H4 (cell line): Measurements from ENCODE around the gene LRRC8B. TPM values are rescaled to one million over a fixed set of nuclear protein-coding genes. Genes with fewer than 3 reads are reported as not detected.
"Not testable (repeated sequence)": the region's sequence is repeated elsewhere in the genome, so short reads cannot be mapped to it uniquely, and the experiment has no call there.

ENCODE experiments used
- DNase-seq: peaks from one replicate; pipeline ENCODE4 v3.0.0-alpha.2; 2015; ENCODE audit warnings: low spot score
- total RNA-seq: library from RNA; depleted of rRNA; stranded (reverse); fragments of >200 nt; shearing (Covaris generic); gene quantifications from 2 replicates; pipeline ENCODE4 v1.2.3, GENCODE V29; 2014

The LRRC8B gene
- total RNA-seq, 1 experiment from 2014 or later: 2.4 TPM

- no peak for DNase-seq
These were observed 83.8 kb downstream of the LRRC8B start for GRCh38 chr1:89608319-89608983.

DNA sequence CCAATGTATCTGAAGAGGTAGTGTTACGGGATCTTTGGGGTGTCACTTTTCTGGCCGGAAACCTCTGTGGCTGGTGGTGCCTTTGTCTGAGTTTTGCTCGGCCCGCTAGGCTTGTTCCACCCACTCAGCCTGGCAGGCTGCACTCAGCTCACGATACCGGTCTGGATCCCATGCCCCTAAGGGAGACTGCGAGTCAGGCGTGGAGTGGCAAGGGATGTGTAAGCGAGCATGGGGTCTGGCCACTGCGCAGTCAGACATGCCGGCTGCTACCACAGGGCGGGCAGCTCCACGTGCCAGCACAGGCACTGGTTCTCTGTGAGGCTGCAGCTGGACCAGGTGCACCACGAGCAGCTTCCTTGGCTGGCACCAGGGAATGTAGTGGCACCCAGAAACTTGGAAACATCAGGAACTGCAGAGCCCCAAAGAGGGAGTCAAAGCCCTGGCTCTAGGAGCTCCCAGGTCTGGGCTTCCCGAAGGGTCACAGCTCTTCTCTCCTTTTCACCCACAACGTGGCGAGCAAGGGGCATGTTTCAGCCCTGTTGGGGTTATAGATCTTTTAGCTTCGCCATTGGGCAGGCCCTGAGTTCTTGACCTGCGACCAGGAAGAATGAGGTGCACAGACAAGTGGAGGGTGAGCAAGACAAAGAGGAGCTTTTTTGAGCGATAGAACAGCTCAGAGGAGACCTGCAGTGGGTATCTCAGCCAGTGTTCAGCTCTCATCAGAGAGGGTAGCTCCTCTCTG lies 84.5 kb downstream of the LRRC8B start:
- DNase-seq: no peak

DNA sequence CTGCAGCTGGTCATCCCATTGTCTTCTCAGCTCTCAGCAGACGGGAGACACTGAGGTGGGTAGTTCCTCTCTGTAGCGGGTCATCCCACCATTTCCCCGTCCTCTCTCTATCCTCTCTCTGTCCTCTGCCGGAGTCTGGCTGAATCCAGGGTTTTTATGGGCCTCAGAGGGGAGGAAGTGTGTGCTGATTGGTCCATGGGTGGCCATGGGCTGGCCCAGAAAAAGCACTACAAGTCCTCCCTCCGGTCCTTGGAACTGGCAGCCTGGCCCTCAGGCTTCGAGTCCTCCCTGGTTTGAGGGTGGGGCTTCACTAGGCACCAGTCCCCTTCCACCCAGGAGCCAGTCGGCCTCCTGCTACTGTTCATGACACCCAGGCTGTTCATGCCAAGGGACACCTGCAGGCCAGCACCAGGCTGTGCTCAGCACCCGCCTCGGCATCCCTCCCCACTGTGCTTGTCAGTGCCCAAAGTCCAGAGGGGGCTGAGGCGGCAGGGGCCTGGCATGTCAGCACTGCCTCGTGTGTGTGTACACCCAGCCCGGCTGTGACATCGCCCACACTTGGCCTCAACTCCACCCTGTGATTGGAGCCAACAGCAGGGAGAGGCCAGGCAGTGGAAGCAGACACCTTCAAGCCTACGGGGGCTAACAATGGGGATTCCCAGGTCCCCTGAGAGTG lies 85.3 kb downstream of the LRRC8B start:
- DNase-seq: no peak

- no peak for DNase-seq
These were observed 85.9 kb downstream of the LRRC8B start for GRCh38 chr1:89610457-89611011.

GRCh38 chr1:89611721-89612120 lies 87.1 kb downstream of the LRRC8B start:
- DNase-seq: no peak

- DNase-seq: no peak
These were observed 89.3 kb downstream of the LRRC8B start for GRCh38 chr1:89613928-89614327.

DNA sequence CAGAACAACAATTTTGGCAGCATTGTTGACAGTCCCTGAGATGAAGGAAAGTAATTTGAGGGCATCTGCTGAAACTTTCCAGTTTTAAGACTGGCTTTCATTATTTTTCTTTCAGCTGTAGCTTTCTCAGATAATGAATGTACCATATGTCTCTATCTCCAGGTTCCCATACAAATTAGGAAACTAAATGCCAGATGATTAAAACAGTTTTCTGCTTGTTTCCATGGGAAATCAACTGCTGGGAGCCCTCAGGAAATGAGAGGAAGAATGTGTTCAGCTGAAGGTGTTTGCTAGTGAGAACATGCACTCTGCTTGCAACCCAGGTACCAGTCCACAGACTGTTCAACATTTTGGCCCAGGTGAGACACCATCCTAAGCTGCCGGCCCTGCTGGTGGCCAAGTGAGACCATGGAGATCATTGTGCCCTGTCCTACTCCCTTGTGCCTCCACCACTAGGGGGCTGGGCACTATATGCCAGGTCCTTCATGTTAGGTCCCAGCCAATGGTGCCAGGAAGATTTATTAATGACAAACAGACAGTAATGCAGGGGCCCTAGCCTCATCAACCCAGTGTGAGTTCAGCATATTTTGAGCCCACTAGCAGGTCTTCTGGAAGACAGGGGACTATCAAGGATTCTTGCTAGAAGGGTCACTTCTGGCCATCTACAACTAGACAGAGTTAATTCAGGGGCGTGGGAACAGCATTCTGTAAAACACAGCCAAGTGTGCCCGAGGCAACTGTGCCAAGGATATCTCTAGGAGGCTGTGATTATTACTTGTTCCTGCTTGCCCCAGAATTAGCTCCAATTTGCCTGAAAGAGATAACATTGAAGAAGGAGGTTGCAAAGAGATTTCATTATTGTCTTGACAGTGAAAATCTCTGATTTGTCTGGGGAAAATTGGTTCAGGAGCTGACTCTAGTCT lies 91.3 kb downstream of the LRRC8B start:
- peak; percentile 5 for DNase-seq

GRCh38 chr1:89616844-89617627 lies 92.4 kb downstream of the LRRC8B start:
- no peak for DNase-seq

- DNase-seq: no peak
These were observed 96.0 kb downstream of the LRRC8B start for GRCh38 chr1:89620664-89621063.

- no peak for DNase-seq
These were observed 98.3 kb downstream of the LRRC8B start for GRCh38 chr1:89622895-89623294.

DNA sequence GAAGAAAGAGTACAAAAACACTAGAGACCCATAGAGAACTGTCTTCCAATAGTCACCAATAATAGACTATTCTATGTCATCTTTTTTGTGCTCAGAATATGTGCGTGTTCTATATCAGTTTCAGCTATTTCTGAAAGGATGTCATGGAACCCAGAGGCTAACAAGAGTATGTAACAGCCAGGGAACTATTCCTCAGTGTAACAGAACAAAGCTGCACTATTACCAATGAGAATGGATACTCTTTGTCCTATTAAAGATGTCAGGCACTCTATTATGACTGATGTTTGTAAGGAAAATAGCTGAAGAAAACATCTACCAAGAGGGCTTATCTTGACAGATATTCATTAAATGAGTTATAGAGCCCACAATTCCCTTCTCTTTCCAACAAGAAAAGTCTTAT lies 99.7 kb downstream of the LRRC8B start:
- DNase-seq: no peak

DNA sequence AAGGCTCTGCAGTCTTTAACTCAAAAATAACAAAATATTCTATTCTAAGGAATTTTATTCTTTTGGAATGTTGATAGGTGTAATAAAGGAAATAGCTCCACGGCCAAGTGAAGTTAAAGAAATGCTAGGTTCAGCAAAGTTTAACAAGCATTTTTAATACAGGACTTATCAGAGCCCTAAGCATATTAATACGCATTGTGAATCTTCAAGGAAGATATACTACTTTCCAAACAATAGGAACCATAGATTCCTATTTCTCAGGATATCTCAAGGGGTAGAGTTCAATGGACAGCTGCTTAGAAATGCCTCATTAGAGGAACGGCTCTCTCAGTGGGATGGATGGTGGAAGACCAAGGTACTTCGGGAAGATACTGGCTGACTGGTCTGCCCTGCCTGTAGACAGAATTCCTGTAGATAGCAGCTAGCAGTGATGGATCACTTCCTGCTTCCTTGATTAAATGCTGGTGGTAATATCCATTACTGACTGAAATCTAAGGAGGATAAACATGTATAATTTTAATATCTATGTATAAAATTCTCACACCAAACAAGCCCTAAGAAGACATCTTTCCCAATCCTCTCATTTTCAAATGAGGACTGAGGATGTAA lies 100.2 kb downstream of the LRRC8B start:
- no peak for DNase-seq

- DNase-seq: no peak
These were observed 103.0 kb downstream of the LRRC8B start for GRCh38 chr1:89627596-89627962.

DNA sequence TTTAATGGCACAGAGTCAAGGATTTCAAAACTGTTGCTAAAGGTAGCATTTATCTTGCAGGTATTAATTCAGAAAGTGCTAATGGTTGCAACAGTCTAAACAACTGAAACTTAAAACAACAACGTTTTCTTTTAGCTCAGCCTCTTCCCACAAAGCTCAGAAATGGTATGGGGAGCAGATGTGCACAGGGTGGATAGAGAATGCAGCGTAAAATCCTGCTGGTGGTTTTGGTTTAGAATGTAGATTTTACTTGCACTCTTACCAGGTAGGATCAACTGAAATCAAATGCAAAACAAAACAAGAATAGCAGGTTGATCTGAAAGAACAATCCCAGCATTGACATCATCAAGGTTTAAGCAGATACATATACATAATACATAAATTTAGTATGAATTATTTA lies 104.5 kb downstream of the LRRC8B start:
- DNase-seq: no peak

DNA sequence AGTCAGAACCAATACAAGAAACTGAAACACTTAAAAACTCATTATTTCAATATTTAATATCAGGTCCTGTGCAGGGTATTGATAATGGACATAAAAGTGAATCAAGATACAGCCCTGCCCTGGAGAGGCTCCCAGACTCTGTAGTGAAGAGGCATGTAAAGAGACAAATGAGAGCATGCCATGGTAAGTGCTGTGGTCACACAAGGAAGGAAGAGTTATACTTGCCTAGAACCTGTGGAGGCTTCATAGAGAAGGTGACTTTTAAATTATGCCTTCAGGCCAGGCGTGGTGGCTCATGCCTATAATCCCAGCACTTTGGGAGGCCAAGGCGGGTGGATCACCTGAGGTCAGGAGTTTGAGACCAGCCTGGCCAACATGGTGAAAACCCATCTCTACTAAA lies 105.0 kb downstream of the LRRC8B start:
- not testable (repeated sequence) for DNase-seq

DNA sequence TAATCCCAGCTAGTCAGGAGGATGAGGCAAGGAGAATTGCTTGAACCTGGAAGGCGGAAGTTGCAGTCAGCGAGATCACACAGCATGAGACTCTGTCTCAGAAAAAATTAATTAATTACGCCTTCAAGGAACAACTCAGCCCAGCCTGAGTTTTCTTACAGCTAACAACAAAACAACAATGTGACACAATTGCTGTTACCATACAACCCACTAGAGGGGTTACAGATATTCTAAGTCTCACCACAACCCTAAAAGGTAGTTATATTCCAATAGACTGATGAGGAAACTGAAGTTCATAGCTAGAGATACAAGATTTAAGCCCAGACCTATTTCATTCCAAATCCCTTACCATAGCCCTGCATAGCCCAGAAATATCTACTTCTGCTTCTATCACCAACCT lies 105.4 kb downstream of the LRRC8B start:
- DNase-seq: no peak

GRCh38 chr1:89631816-89632656 lies 107.4 kb downstream of the LRRC8B start:
- DNase-seq: no peak

DNA sequence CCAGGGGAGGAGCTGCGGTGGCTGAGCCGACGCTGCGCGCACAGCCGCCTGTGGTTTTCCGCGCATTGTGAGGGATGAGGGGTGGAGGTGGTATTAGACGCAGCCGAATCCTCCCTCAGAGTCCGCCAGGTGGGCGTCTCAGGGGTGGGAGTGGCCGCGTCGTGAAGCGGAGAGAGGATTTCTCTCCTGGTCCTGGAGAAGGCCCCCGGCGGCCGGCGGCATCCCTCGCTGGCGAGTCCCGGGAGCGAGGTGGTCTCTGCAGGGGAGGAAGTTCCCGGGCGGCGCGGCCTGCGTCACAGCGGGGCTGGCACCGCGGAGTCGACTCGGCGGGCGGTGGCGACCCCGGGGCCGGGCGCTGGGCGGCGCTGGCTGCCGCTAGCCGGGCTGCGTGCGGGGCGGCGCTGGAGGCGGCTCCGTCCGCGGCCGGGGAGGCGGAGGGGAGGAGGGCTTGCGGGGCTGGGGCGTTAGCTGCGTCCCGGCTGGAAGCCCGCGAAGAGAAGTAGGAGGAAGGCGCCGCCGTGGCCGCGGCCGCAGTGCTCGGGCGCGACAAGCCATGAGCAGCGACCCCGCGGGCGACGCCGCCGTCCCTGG lies 108.1 kb downstream of the LRRC8B start, which contains the start of gene LRRC8C:
LRRC8C (plus strand) TSS at position 464 of the 591 bp plus-strand sequence. CDS start 53,354 bp downstream, outside the sequence.
- DNase-seq: peak; percentile 34
